Testis (tissue), 3 donors: ENCODE measurements around the gene BCL7B. TPM values are rescaled to one million over a fixed set of nuclear protein-coding genes. Genes with fewer than 3 reads are reported as not detected.
"Not testable (repeated sequence)": the region's sequence is repeated elsewhere in the genome, so short reads cannot be mapped to it uniquely, and the experiment has no call there.

Source experiments
- DNase-seq: peaks from one replicate; pipeline ENCODE4 v3.0.0-alpha.2; 2019
- H3K27ac ChIP-seq, 2 donors: fragments of 200-600 bp; sonication (generic); one replicate each; pipeline ENCODE4 v1.5.1; 2019
- H3K27me3 ChIP-seq: fragments of 200-600 bp; sonication (generic); one replicate; pipeline ENCODE4 v1.5.1; 2019
- H3K36me3 ChIP-seq: fragments of 200-600 bp; sonication (generic); one replicate; pipeline ENCODE4 v1.5.1; 2017; ENCODE audit warnings: low read depth; ENCODE audit errors: missing control alignments
- H3K4me1 ChIP-seq: fragments of 200-600 bp; sonication (generic); one replicate; pipeline ENCODE4 v1.5.1; 2019
- H3K4me3 ChIP-seq, 2 donors: fragments of 200-600 bp; sonication (generic); one replicate each; pipeline ENCODE4 v1.5.1; 2017 to 2019
- H3K9me3 ChIP-seq: fragments of 200-600 bp; sonication (generic); one replicate; pipeline ENCODE4 v1.5.1; 2017
- POLR2A ChIP-seq: fragments of 450-650 bp; IDR thresholded peaks from one replicate; pipeline ENCODE4 v1.6.1; 2017; ENCODE audit warnings: antibody characterized with exemption, mild to moderate bottlenecking, moderate library complexity
- WGBS, 2 donors: methylation state at CpG; one replicate each; pipeline ENCODE4 v1.1.5; 2018; 5-methylcytosine and 5-hydroxymethylcytosine counted together
- intact Hi-C: fragments of 100-400 bp; cut with DNase I; formaldehyde crosslinking; loops from one replicate; pipeline ENCODE4 v1.15.1; 2023; ENCODE audit warnings: low total_unique reads
- polyA plus RNA-seq: library from polyadenylated mRNA; stranded (reverse); fragments of 350-450 nt; fragmentation: Illumina TruSeq; extraction: RNeasy Lipid Tissue Mini Kit (QIAGEN cat#74804); gene quantifications from one replicate; pipeline ENCODE4 v1.2.3, GENCODE V29; 2014; ENCODE audit warnings: low read depth, low replicate concordance; ENCODE audit not compliant: insufficient read depth
- total RNA-seq, 2 donors: library from RNA; depleted of rRNA; stranded (reverse); fragments of >200 nt; gene quantifications; one replicate each; pipeline ENCODE4 v1.2.3, GENCODE V29; 2016
- TF ChIP-seq, protein P1 (sequence below), 3 experiments: fragments of 450-650 bp in 2 of 3; fragments of 200-600 bp in 1 of 3; sonication (generic) in 1 of 3; IDR thresholded peaks; one replicate each; pipeline ENCODE4 v1.5.1; 2016 to 2019; ENCODE audit warnings: antibody characterized with exemption in 3 of 3, mild to moderate bottlenecking in 2 of 3, moderate library complexity in 1 of 3

The BCL7B gene
- total and polyA plus RNA-seq, 3 donors from 2014 or later = 83.0 to 91.1 (median 88.9) TPM

DNA sequence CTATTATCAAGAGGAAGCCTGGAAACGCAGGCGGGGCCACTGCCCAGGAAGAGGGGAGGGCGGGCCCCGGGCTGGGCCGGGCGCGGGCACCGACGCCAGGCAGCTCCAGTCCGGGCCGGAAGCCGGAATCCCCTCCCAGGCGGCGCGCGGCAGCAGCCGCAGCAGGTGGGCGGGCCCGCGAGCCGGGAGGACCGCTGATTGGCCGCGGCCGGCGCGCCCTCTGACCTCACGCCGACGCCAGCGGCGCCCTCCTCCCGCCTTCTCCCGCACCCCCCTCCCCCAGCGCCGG is 438 bp downstream of the BCL7B start:
- intact Hi-C loops = loop anchor here (5.0 kb wide), 1 partner anchor 35 kb away; the partner anchor contains the start of gene BAZ1B
- WGBS, 2 donors = 0% methylated on average over 4 to 31 of the region's 36 CpGs
- Histone ChIP-seq H3K27ac (peak overlapping the region; percentile 97 to 100), H3K4me1 (peaks cover 18% of the 10 kb centered on the region), H3K4me3 (peak overlapping the region; percentile 84 to 94), H3K27me3 (no peaks in the 10 kb centered on the region), H3K9me3 (no peaks in the 10 kb centered on the region), H3K36me3 (no peaks in the 10 kb centered on the region)
- peak; percentile 95 for DNase-seq
- no peak for TF ChIP-seq POLR2A

DNA sequence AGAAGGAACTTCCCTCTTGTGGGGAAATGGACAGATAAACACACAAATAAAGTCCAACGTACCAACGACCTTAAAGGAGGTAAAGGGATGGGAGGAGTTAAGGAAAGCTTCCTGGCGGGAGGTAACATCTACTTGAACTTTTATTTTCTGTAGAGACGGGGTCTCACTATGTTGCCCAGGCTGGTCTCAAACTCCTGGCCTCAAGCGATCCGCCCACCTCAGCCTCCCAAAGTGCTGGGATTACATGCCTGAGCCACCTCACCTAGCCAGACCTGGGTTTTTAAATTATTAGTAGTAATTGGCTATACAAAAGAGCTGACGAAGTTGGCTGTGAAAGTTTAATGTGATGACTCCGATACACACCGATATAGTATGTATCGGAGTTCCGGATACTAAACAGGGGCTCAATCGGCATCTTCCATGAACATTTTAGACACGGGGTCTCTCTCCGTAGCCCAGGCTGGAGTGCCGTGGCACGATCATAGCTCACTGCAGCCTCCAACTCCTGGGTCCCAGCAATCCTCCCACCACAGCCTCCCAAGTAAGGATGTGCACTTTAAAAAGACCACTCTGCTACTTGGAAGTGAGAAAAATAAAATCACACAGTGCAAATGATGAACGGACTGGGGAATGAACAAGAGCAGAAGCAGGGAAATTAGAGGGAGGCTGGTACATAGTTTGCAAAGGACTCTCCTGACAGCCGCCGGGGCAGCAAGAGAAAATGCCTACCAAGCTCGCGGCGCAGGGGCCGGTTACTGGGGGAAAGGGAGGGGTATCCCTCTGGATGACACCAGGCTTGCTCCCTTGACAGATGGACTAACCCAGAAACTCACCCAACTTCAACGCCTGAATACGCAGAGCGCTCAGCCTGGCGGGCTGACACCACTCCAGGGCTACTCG is 1.0 kb downstream of the BCL7B start:
- no peaks in the 10 kb centered on the region for H3K9me3 ChIP-seq
- intact Hi-C loops = loop anchor here (5.0 kb wide), 1 partner anchor 34 kb away; the partner anchor contains the start of gene BAZ1B
- peak overlapping the region; percentile 97 to 100 for H3K27ac ChIP-seq
- H3K27me3 ChIP-seq = no peaks in the 10 kb centered on the region
- DNase-seq = no peak
- peaks cover 18% of the 10 kb centered on the region for H3K4me1 ChIP-seq
- no peaks in the 10 kb centered on the region for H3K36me3 ChIP-seq
- 10 to 14% methylated on average over 28 of the region's 28 CpGs for WGBS, 2 donors
- TF ChIP-seq POLR2A = no peak
- TF ChIP-seq, protein P1, sequence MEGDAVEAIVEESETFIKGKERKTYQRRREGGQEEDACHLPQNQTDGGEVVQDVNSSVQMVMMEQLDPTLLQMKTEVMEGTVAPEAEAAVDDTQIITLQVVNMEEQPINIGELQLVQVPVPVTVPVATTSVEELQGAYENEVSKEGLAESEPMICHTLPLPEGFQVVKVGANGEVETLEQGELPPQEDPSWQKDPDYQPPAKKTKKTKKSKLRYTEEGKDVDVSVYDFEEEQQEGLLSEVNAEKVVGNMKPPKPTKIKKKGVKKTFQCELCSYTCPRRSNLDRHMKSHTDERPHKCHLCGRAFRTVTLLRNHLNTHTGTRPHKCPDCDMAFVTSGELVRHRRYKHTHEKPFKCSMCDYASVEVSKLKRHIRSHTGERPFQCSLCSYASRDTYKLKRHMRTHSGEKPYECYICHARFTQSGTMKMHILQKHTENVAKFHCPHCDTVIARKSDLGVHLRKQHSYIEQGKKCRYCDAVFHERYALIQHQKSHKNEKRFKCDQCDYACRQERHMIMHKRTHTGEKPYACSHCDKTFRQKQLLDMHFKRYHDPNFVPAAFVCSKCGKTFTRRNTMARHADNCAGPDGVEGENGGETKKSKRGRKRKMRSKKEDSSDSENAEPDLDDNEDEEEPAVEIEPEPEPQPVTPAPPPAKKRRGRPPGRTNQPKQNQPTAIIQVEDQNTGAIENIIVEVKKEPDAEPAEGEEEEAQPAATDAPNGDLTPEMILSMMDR (IDR thresholded peaks at IDR 0.05) = no peak
- peak overlapping the region; percentile 84 to 94 for H3K4me3 ChIP-seq

- no peaks in the 10 kb centered on the region for H3K36me3 ChIP-seq
- intact Hi-C loops = loop anchor here (5.0 kb wide), 1 partner anchor 33 kb away; the partner anchor contains the start of gene BAZ1B
- H3K27ac ChIP-seq = peak overlapping the region in 1 of 2 donors; percentile 100
- H3K9me3 ChIP-seq = no peaks in the 10 kb centered on the region
- TF ChIP-seq POLR2A = no peak
- TF ChIP-seq, protein P1 (IDR thresholded peaks at IDR 0.05) = no peak
- WGBS, 2 donors = 42 to 43% methylated on average over 6 of the region's 6 CpGs
- no peak overlapping the region for H3K4me3 ChIP-seq
- peaks cover 18% of the 10 kb centered on the region for H3K4me1 ChIP-seq
- DNase-seq = peak; percentile 33
- H3K27me3 ChIP-seq = no peaks in the 10 kb centered on the region
Observed at GRCh38 chr7:73555411-73555982, 2.0 kb downstream of the BCL7B start.

- H3K27ac ChIP-seq, H3K4me3 ChIP-seq, DNase-seq, H3K27me3 ChIP-seq, intact Hi-C loops, H3K36me3 ChIP-seq, H3K9me3 ChIP-seq: not testable (repeated sequence)
- H3K4me1 ChIP-seq = peaks cover 11% of the 10 kb centered on the region
- 88 to 93% methylated on average over 5 of the region's 5 CpGs for WGBS, 2 donors
Observed at GRCh38 chr7:73550093-73550492, 7.4 kb downstream of the BCL7B start.

DNA sequence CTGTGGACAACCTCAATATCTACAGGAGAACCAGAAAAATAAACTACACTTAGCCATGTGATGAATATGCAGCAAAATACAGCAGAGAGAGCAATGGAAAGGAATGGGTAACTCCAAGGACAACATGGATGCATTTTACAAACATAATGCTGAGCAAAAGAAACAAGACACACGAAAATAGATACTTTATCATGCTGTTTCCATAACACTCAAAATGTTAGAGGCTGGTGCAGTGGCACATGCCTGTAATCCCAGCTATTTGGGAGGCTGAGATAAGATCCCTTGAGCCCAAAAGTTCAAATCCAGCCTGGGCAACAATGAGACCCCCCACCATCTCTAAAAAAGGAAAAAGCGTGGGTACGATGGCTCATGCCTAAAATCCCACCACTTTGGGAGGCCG is 8.3 kb downstream of the BCL7B start:
- no peak for DNase-seq
- Histone ChIP-seq H3K27me3 (no peaks in the 10 kb centered on the region), H3K4me1 (peaks cover 8% of the 10 kb centered on the region), H3K36me3 (no peaks in the 10 kb centered on the region), H3K9me3 (no peaks in the 10 kb centered on the region), H3K27ac (no peak overlapping the region), H3K4me3 (no peak overlapping the region)
- 81 to 84% methylated on average over 4 of the region's 4 CpGs for WGBS, 2 donors
- intact Hi-C loops = no loop called here
- TF ChIP-seq, protein P1 (IDR thresholded peaks at IDR 0.05) = no peak
- TF ChIP-seq POLR2A = no peak
